Neuronal stem cell (in vitro differentiated cells): Measurements from ENCODE around the gene WDR33.

ENCODE experiments used
- DNase-seq: peaks from one replicate; pipeline ENCODE4 v3.0.0-alpha.2; 2013; ENCODE audit warnings: low spot score
- H2AFZ ChIP-seq: one replicate; pipeline ENCODE4 v1.6.1; 2013; ENCODE audit warnings: mild to moderate bottlenecking, low read length, inconsistent platforms
- H2AK5ac ChIP-seq: 2 replicates; pipeline ENCODE4 v1.6.1; 2013; ENCODE audit warnings: low read depth, mild to moderate bottlenecking, inconsistent platforms, low read length, moderate library complexity, mixed read lengths
- H2BK120ac ChIP-seq: 2 replicates; pipeline ENCODE4 v1.6.1; 2013; ENCODE audit warnings: low read depth, mild to moderate bottlenecking, inconsistent platforms, low read length, moderate library complexity, mixed read lengths
- H2BK12ac ChIP-seq: one replicate; pipeline ENCODE4 v1.6.1; 2013; ENCODE audit warnings: low read length, inconsistent platforms
- H2BK15ac ChIP-seq: 2 replicates; pipeline ENCODE4 v1.6.1; 2013; ENCODE audit warnings: mild to moderate bottlenecking, low read length, inconsistent platforms, mixed read lengths
- H2BK5ac ChIP-seq: one replicate; pipeline ENCODE4 v1.6.1; 2013; ENCODE audit warnings: inconsistent platforms, mild to moderate bottlenecking, low read length, moderate library complexity
- H3K14ac ChIP-seq: one replicate; pipeline ENCODE4 v1.6.1; 2013; ENCODE audit warnings: low read length, inconsistent platforms
- H3K18ac ChIP-seq: 2 replicates; pipeline ENCODE4 v1.6.1; 2013; ENCODE audit warnings: low read length, inconsistent platforms
- H3K23ac ChIP-seq: 2 replicates; pipeline ENCODE4 v1.6.1; 2013; ENCODE audit warnings: low read depth, mild to moderate bottlenecking, mixed read lengths, low read length, inconsistent platforms; ENCODE audit not compliant: poor library complexity
- H3K27ac ChIP-seq: replicated peaks from 3 replicates; pipeline ENCODE4 v1.5.1; 2013; ENCODE audit warnings: low read length, inconsistent platforms
- H3K27me3 ChIP-seq, 3 experiments: 2 replicates each; pipeline ENCODE4 v1.6.1; 2013; ENCODE audit warnings: low read length in 3 of 3, mild to moderate bottlenecking in 2 of 3, inconsistent platforms in 1 of 3, low read depth in 1 of 3, mixed read lengths in 1 of 3, moderate library complexity in 1 of 3; ENCODE audit not compliant: control insufficient read depth in 3 of 3, insufficient read depth in 3 of 3
- H3K36me3 ChIP-seq, 2 donors: replicated peaks in 1 of 2; 2 replicates each; pipeline ENCODE4 v1.6.1; 2013; ENCODE audit warnings: low read length in 2 of 2; ENCODE audit not compliant: control insufficient read depth in 2 of 2, insufficient read depth in 2 of 2
- H3K4ac ChIP-seq: 2 replicates; pipeline ENCODE4 v1.6.1; 2013; ENCODE audit warnings: inconsistent platforms, mild to moderate bottlenecking, low read length, moderate library complexity
- H3K4me1 ChIP-seq, 2 donors: 1 replicate in 1 of 2; 2 replicates in 1 of 2; pipeline ENCODE4 v1.6.1; 2013; ENCODE audit warnings: low read length in 2 of 2, low read depth in 1 of 2; ENCODE audit not compliant: control insufficient read depth in 2 of 2, insufficient read depth in 1 of 2
- H3K4me2 ChIP-seq: one replicate; pipeline ENCODE4 v1.6.1; 2013; ENCODE audit warnings: mild to moderate bottlenecking, low read length, inconsistent platforms; ENCODE audit not compliant: insufficient read depth, poor library complexity, severe bottlenecking
- H3K4me3 ChIP-seq, 2 donors: 2 replicates each; pipeline ENCODE4 v1.5.1; 2013; ENCODE audit warnings: low read length in 2 of 2, mild to moderate bottlenecking in 2 of 2, inconsistent platforms in 1 of 2, moderate library complexity in 1 of 2
- H3K79me1 ChIP-seq: one replicate; pipeline ENCODE4 v1.6.1; 2013; ENCODE audit warnings: low read depth, mild to moderate bottlenecking, inconsistent platforms, low read length, moderate library complexity
- H3K9ac ChIP-seq: one replicate; pipeline ENCODE4 v1.6.1; 2013; ENCODE audit warnings: mild to moderate bottlenecking, low read depth, low read length, inconsistent platforms; ENCODE audit not compliant: poor library complexity
- H3K9me3 ChIP-seq, 2 donors: replicated peaks in 1 of 2; 2 replicates each; pipeline versions ENCODE3 to v1.6.1; 2013; ENCODE audit warnings: low read length in 2 of 2, mild to moderate bottlenecking in 2 of 2, inconsistent platforms in 1 of 2, low read depth in 1 of 2, mixed read lengths in 1 of 2, moderate library complexity in 1 of 2; ENCODE audit not compliant: control insufficient read depth in 2 of 2, insufficient read depth in 1 of 2
- H4K8ac ChIP-seq: one replicate; pipeline ENCODE4 v1.6.1; 2013; ENCODE audit warnings: low read depth, mild to moderate bottlenecking, inconsistent platforms, low read length, moderate library complexity
- H4K91ac ChIP-seq: one replicate; pipeline ENCODE4 v1.6.1; 2013; ENCODE audit warnings: low read length, low read depth, mild to moderate bottlenecking, inconsistent platforms; ENCODE audit not compliant: poor library complexity
- WGBS, 2 donors: extraction: QIAGEN DNeasy Blood & Tissue Kit; methylation state at CpG; one replicate each; pipeline ENCODE4 v1.1.7; 2013; ENCODE audit warnings: missing lambda C conversion rate in 2 of 2, mixed read lengths in 1 of 2; ENCODE audit not compliant: insufficient read length in 2 of 2, insufficient replicate concordance in 1 of 2; ENCODE audit errors: extremely low coverage in 2 of 2; 5-methylcytosine and 5-hydroxymethylcytosine counted together

WDR33 gene

GRCh38 chr2:127713562-127713961 lies 97.4 kb downstream of the WDR33 start:
- Histone ChIP-seq H2BK15ac (no peak overlapping the region), H3K23ac (no peak overlapping the region), H3K14ac (no peak overlapping the region), H4K91ac (no peak overlapping the region), H3K4me3 (no peak overlapping the region), H2AK5ac (peak overlapping the region; percentile 18), H3K9me3 (no peaks in the 10 kb centered on the region), H3K79me1 (peaks cover 2% of the 10 kb centered on the region), H3K27me3 (no peaks in the 10 kb centered on the region), H3K18ac (no peak overlapping the region), H2BK12ac (no peak overlapping the region), H4K8ac (no peak overlapping the region), H2BK120ac (no peak overlapping the region), H3K27ac (no peak overlapping the region), H3K4me2 (no peak overlapping the region), H3K9ac (peak overlapping the region; percentile 13), H3K4me1 (peaks cover 0 to 9% of the 10 kb centered on the region in 2 donors), H3K36me3 (peaks cover 10 to 88% of the 10 kb centered on the region in 2 donors), H3K4ac (no peak overlapping the region), H2BK5ac (no peak overlapping the region), H2AFZ (no peak overlapping the region)
- DNase-seq = no peak
- WGBS, 2 donors = no CpG with 5 or more reads among the region's 25 CpGs

GRCh38 chr2:127712999-127713398 lies 98.0 kb downstream of the WDR33 start:
- no peak overlapping the region for H3K23ac ChIP-seq
- no peaks in the 10 kb centered on the region for H3K9me3 ChIP-seq
- no peak overlapping the region for H4K8ac ChIP-seq
- DNase-seq = no peak
- H3K14ac ChIP-seq = no peak overlapping the region
- WGBS, 2 donors = no CpG with 5 or more reads among the region's 2 CpGs
- H3K27ac ChIP-seq = no peak overlapping the region
- H3K18ac ChIP-seq = no peak overlapping the region
- no peak overlapping the region for H2BK120ac ChIP-seq
- no peaks in the 10 kb centered on the region for H3K27me3 ChIP-seq
- no peak overlapping the region for H3K4me3 ChIP-seq
- H2BK12ac ChIP-seq = no peak overlapping the region
- no peak overlapping the region for H4K91ac ChIP-seq
- peaks cover 15 to 88% of the 10 kb centered on the region in 2 donors for H3K36me3 ChIP-seq
- H2BK5ac ChIP-seq = no peak overlapping the region
- no peak overlapping the region for H2AFZ ChIP-seq
- no peak overlapping the region for H3K4ac ChIP-seq
- no peak overlapping the region for H3K9ac ChIP-seq
- no peak overlapping the region for H2BK15ac ChIP-seq
- peaks cover 0 to 9% of the 10 kb centered on the region in 2 donors for H3K4me1 ChIP-seq
- H2AK5ac ChIP-seq = no peak overlapping the region
- H3K79me1 ChIP-seq = peaks cover 2% of the 10 kb centered on the region
- no peak overlapping the region for H3K4me2 ChIP-seq

- H3K27ac ChIP-seq = no peak overlapping the region
- H3K79me1 ChIP-seq = no peaks in the 10 kb centered on the region
- peaks cover 21 to 95% of the 10 kb centered on the region in 2 donors for H3K36me3 ChIP-seq
- no peak for DNase-seq
- no CpG with 5 or more reads among the region's 13 CpGs for WGBS, 2 donors
- no peaks in the 10 kb centered on the region for H3K9me3 ChIP-seq
- H3K23ac ChIP-seq = no peak overlapping the region
- H3K4ac ChIP-seq = no peak overlapping the region
- H3K4me2 ChIP-seq = no peak overlapping the region
- H3K18ac ChIP-seq = no peak overlapping the region
- H2BK12ac ChIP-seq = no peak overlapping the region
- no peak overlapping the region for H3K14ac ChIP-seq
- no peak overlapping the region for H2AFZ ChIP-seq
- H4K8ac ChIP-seq = no peak overlapping the region
- H2AK5ac ChIP-seq = no peak overlapping the region
- peaks cover 0 to 2% of the 10 kb centered on the region in 2 donors for H3K4me1 ChIP-seq
- H2BK120ac ChIP-seq = no peak overlapping the region
- H3K4me3 ChIP-seq = no peak overlapping the region
- no peak overlapping the region for H3K9ac ChIP-seq
- no peak overlapping the region for H2BK15ac ChIP-seq
- H4K91ac ChIP-seq = no peak overlapping the region
- H2BK5ac ChIP-seq = no peak overlapping the region
- no peaks in the 10 kb centered on the region for H3K27me3 ChIP-seq
Measured at GRCh38 chr2:127709336-127709735, 101.6 kb downstream of the WDR33 start.

- Histone ChIP-seq H3K14ac (no peak overlapping the region), H2AK5ac (no peak overlapping the region), H2BK120ac (no peak overlapping the region), H3K4me3 (no peak overlapping the region), H3K79me1 (peaks cover 3% of the 10 kb centered on the region), H3K4me1 (peaks cover 0 to 3% of the 10 kb centered on the region in 2 donors), H3K18ac (no peak overlapping the region), H4K8ac (no peak overlapping the region), H3K9me3 (peaks cover 0 to 4% of the 10 kb centered on the region in 2 donors), H2AFZ (no peak overlapping the region), H2BK15ac (no peak overlapping the region), H3K36me3 (peaks cover 25 to 95% of the 10 kb centered on the region in 2 donors), H4K91ac (no peak overlapping the region), H3K9ac (no peak overlapping the region), H3K27me3 (no peaks in the 10 kb centered on the region), H2BK12ac (no peak overlapping the region), H2BK5ac (no peak overlapping the region), H3K4ac (no peak overlapping the region), H3K27ac (no peak overlapping the region), H3K23ac (no peak overlapping the region), H3K4me2 (no peak overlapping the region)
- no CpG with 5 or more reads among the region's 9 CpGs for WGBS, 2 donors
- no peak for DNase-seq
Measured at GRCh38 chr2:127707890-127708648, 102.9 kb downstream of the WDR33 start.
